Tongue (tissue), 2 donors: ENCODE data around the gene PPP1CA. TPM values are rescaled to one million over a fixed set of nuclear protein-coding genes. Genes with fewer than 3 reads are reported as not detected.

Experiments used
- DNase-seq: peaks from one replicate; pipeline ENCODE4 v3.0.0-alpha.2; 2015
- total RNA-seq: library from RNA; depleted of rRNA; stranded (reverse); fragments of >200 nt; gene quantifications from one replicate; pipeline ENCODE4 v1.2.3, GENCODE V29; 2014

The PPP1CA gene
- total RNA-seq, 1 donor from 2014 or later: 121 TPM

DNA sequence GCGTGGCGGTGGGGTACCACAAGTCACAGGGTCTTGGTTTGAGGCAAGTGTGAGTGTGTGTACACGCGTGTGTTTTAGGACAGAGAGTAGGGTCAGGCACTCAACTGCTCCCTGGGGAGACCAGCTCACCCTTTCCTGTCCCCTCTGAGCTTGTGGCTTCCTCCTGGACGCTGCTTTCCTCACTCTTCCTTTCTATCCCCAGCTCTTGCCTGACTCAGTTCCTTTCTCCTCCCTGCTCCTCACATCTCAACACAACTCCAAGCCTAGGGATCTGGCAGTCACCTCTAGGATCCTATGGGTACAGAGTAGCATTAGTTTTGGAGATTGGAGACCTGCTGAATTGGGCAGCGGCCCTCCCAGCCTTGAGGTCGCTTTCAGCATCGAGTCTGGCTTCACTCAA lies 32.4 kb downstream of the PPP1CA start:
- no peak for DNase-seq

DNA sequence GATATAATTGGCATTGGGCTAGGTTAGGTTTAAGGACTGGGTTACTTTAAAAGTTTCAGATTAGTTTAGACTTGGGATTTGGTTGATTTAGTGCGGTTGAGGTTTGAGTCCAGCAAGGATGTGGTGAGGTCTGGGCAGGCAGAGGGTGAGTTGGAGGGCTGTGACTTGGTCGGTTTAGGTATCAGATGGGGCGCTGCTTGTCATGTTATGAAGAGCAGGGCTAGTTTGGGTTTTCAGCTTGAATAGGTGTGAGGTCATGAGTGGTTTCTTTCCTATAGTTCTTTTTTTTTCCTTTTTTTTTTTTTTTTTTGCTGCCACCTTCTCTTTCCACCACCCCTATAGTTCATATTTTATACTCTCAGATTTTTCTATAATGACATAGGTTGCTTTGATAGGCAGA lies 33.0 kb downstream of the PPP1CA start:
- no peak for DNase-seq

DNA sequence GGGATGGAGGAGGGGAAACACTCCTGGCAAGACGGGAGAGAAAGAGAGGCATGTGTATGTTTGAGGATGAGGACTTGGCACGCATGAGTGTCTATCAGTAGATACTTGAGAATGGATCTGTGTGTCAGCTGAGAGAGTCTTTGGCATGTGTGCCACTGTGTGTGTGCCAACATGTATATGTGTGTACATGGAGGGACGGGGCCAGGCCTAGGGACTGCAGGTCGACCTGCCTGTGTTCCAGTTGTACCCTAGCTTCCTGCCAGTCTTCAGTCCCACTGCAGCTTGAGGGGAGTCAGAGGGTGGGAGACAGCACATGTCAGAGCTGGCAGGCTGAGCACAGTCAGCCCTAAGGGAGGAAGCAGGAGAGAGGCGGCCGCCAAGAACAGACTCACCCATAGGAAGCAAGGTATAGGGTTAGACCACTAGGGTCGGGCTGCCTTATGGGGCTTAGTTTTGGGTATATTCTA lies 33.9 kb downstream of the PPP1CA start:
- DNase-seq: peak; percentile 45

DNA sequence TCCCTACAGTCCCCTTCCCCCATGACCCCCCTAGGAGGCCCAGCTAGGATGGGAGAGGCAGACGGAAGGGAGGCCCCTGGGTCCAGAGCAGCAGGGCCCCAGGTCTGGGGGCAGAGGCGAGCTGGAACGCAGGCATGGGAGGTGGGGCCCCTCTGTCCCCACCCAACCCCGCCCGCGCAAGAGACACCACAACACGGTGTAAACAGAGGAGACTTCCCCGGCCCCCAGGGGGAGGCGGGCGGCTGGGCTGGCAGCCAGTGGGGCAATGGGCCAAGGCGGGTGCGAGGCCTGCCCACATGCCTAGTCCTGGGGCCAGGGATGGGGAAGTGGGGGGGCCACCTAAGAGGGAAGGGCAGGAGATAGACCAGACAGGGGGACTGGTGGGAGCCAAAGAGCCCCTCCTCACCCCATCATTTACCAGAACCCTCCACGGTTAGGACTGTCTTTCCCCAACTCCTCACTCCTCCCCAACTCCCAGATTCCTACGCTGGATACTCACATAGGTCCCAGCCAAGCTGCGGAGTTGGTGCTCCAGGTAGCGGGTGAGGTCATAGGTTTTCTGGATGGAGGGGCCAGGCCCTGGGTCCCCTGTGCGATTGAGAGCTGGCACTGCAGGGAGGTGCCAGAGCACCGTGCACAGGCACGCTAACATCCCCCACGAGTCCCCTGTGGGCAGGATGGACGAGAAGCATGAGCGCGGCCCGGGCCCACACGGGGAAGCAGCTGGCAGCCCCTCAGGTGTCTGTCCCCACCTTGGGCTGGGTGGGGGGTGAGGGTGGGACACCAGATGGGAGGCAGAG lies 34.5 kb downstream of the PPP1CA start:
- DNase-seq: peak; percentile 75

DNA sequence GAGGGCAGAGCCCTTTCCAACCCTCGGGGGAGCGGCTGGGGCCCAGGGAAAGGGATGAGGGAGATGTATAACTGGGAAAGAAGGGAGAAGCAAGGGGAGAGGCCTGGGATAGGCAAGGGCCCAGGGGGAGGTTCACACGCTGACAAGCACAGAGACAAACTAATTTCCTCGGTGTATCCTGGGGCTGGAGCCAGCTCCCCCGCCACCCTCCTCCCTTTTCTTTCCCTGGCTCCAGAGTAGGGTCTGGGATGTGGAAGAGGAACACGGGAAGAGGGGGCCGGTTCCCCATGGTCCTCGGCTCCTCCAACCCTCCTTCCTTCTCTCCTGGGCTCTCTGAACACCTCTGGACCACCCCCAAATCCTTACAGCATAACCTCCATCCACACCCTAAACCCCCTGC lies 35.1 kb downstream of the PPP1CA start:
- DNase-seq: peak; percentile 84

DNA sequence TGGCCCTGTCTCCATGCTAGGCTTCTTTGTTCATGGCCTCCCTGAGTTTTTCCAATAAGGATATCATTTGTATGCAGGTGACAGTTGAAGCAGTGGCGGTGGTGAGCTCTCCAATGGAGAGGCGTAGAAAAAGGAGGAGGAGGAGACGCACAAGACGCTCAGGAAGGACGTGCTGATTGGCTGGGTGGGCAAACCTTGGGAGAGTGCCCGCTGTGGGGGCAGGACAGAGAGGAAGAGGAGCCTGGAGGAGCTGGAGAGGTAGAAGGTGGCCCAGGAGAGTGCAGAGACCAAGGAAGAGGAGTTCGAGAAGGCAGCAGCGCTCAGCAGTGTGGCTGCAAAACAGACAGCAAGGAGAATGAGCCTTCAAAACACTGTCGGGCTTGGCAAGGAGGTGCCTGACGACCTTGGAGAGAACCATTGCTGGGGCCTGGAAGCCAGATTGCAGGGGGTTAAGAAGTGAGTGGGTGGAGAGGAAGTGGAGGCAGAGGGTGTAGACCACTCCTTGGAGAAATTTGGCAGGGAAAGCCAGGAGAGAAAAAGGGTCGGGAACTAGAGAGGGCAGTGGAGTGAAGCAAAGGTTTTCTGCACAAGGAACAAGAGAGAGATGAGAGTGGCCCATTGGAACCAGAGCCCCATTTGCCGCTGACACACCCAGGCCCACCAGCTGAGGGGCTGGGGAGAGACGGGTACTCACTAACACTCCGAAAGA lies 35.8 kb downstream of the PPP1CA start:
- DNase-seq: no peak

DNA sequence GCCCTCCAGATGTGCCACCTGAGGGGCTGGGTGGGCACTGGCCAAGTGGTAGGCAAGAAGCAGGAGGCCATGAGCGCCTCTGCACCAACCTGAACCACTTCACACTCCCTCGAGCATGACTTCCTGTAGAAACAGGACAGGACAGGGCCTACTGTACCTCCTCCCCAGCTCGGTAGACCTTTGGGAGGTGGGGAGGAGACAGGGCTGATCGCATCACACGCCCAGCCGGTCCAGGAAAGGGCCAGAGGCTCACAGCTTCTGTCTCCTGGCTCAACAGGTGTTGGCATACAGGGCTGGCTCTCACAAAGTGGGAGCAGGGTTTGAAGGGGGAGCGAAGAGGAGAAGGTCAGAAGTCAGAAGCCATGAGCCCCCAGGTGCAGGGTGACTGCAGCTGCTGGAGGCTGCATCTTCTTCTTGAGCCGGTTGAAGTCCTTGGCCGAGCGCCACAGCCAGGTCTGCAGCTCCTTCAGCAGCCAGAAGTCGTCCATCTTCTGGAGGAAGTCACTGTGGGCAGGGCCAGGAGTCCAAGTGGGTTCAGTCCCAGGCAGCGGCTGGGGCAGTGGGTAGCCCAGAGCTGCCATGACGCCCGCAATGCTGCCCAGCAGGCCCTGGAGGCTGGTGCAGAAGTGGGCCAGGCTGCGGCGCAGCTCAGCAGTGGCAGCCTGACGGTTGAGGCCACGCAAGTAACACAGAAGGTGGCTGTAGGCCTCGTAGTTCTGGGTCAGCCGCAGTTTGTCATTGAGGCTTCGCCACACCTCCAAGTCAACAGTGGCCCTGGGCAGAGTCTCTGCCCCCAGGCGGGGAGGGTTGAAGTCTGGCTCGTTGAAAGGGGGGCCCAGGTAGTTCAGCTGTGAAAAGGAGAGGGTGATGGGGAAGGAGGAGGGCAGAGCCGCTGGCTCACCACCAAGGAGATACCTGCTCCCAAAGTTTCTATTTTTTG lies 36.6 kb downstream of the PPP1CA start:
- no peak for DNase-seq

DNA sequence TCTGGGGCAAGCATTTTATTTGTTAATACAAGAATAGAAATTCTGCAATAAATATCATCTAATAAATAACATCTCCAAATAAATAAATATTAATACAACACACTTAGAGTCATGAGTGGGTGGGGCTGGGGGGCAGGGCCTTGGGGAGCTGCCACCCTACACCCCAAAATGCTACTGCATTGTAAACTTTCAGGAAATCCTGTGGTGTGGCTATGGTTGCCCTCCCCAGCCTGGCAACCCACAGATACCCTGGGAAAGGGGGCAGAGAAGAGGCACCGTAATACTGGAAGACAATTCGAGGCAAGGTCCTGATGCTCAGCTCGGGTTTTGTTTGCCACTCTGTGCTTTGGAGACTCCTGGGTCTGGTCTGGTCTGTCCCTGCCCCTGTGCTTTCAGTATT lies 37.5 kb downstream of the PPP1CA start:
- no peak for DNase-seq

DNA sequence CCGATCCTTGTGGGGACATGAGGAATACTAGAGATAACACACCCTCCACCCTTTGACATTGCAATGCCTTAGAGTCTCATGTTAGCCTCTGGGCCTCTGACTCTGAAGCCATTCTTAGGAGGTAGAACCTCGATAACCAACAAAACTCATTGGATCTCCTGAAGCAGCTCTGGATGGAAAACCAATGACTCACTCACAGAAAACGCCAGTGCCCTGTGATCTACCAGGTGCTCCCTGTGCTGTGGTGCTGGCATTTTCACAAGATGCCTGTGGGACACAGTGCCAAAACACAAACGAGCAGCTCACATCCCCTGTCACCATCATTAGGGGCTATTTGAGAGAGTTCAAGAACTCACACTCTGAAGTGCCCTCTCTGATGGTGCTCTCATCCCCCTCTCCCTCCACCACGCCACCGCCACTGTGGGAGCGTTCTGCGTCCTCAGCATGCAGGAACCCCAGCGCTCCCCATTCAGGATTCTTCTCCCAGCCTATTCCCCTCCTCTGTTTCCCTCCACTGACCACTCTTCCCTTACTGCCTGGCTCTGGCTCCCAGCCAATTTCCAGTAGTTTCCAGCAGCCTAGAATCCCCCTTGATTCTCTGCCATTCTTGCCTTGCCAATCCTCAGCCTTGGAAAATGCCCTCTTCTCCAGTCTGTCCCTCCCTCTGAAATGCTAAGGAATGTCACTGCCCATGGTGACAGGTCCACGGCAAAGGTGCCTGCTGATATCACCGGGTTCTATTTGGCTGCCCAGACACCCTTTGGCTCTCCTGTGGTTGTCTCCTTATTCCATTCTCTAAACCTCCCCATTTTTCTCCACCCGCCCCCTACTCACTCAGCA lies 43.6 kb downstream of the PPP1CA start:
- DNase-seq: no peak

DNA sequence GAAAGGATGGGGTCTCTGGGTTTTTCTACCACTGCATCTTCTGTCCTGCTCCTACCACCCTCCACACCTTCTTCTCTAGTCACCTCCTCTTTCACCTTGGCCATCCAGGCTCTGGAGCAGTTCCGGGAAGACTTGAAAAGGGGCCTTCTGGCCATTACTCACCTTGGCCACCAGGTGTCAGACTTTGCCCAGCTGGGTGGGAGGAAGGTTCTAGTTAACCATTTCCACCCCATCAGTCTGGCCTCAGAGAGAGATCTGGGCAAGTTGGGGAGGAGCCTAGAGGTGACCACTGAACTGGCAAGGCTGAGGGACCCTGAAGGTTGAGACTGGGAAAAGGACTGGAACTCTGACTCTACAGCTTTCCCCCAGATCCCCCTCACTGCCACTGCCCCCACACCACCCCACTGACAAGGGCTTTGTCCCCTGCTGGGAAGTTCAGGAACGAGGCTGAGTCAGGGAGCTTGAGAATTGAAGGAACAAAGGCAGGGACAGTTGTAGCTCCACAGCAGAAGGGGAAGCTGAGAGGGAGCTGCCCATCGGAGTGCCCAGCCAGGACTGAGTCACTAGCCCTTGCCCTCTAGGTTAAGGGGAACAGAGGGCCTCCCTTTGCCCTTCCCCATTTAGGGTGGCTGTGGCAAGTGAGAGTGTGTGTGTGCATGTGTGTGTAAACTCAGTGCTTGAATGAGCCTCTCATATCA lies 44.6 kb downstream of the PPP1CA start:
- peak; percentile 88 for DNase-seq

DNA sequence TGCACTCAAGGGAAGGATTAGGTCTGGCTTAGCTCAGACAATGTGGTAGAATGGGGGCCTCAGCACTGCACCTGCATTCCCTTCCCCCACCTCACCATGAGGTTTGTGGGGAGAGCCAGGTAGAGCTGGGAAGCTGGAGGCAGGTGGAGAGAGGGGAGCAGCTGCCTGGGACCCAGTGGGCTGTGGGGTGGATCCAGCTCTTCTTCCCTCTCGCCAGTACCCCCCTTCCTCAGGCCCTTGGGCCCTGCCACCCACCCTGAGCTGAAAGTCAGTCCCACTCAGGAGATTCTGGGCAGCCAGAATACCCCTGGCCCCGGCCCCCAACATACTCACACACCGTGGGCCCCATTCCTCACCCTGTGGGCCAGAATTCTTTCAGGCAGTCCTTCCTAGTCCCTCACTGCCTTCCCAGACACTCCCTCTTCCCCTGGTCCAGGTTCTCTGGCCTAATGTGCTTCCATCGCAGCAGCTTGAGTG lies 45.2 kb downstream of the PPP1CA start:
- no peak for DNase-seq

DNA sequence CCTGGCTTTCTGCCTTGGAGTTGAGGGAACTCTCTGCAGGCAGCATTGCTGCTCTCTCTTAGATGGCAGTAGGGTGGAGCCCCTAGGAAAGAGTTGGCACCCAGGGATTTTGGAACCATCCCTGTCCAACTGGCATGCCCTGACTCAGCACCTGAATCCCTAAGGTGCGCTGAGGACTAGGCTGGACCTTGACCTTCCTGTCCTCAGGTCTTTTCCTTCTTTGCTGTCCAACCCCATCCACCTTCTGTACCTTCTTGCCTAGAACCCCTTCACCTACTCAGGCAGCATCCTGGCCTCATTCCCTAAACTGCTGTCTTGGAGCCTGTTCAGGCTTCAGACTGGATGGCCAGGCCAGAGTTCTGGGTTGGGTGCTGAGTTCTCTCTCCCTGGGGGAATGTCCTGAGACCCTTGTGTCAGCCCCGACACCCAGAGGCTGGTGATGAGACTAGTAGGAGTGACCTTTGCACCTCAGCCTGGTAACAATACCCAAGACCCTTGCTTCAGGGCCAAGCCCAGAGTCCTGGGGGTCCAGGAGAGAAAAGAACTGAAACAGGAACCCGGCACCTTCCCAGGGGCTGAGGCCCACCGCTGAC lies 45.8 kb downstream of the PPP1CA start:
- DNase-seq: no peak

DNA sequence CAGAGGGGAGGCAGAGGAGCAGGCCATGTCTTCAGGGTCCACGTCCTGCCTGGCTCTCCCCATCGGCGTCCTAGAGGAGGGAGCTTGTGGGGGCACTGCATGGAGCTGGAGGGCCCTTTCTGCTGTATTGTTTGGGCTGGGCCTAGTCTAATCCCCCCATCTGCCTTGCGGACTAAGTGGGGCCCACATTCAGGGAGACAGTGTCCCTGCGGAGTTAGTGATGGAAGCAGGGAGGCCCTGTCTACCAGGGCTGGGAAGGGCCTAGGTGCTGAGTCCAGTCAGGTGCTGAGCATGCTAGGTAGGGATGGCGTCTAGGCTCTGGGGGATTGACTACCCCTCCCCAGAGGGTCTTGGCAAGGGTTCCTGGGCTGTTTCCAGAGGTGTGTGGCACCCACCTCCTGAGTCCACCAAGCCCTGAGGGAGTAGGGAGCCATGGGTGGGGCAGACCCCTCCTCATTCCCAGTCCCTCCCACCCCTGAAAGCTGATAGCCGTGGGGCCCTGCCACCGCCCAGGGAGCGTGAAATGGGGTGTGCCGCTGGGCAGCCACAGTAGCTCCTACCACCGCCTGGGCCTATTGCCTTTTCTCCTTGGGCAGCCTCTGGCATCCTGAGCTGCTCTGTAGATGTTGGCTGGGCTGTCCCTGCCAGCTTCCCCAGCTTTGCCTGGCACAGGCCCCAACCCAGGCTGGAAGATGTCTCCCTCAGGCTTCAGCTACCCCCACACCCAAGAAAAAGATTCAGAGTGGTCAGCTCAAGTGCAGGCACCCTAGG lies 46.5 kb downstream of the PPP1CA start:
- DNase-seq: peak; percentile 71

DNA sequence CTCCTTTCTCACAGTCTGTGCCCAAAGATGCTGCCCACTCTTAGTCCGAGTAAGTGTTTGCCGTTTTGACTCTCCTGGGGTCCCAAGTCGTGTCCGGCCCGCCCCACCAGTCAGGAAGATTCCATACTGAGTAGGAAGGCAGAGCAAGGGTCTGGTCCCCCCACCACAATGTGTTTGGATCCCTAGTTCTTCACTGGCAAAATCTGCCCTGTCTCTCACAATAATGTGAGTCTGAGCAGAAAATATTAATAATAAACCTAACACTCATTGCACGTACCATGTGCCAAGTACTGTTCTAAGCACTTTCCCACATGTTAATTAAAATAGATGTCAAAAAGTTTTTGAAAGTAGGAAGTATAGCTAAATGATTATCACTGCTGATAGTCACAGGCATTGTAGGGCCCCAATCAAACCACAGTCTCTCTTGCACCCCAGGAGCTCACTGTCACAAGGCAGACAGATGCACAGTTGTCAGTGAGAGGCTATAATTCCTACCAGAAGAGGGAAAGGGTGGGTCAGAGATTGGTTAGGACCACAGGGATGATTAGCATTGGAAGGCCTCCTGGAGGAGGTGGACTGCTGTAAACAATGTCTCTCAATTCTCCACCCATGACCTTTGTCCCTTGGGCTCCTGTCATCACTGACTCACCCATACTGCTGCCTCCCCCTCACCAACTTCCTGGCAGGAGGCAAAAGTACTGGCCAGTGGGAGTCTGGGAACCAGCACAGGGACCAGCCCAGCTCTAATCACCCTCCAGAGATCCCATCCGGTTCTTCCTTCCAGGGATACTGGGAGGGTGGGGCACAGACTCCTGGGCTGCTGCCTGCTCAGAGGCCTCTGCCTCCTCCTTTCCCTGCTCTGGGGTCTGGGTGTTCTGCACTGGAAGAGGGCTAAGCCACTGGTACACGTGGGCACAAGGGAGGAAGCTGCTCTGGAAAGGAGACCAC lies 47.3 kb downstream of the PPP1CA start:
- DNase-seq: no peak

DNA sequence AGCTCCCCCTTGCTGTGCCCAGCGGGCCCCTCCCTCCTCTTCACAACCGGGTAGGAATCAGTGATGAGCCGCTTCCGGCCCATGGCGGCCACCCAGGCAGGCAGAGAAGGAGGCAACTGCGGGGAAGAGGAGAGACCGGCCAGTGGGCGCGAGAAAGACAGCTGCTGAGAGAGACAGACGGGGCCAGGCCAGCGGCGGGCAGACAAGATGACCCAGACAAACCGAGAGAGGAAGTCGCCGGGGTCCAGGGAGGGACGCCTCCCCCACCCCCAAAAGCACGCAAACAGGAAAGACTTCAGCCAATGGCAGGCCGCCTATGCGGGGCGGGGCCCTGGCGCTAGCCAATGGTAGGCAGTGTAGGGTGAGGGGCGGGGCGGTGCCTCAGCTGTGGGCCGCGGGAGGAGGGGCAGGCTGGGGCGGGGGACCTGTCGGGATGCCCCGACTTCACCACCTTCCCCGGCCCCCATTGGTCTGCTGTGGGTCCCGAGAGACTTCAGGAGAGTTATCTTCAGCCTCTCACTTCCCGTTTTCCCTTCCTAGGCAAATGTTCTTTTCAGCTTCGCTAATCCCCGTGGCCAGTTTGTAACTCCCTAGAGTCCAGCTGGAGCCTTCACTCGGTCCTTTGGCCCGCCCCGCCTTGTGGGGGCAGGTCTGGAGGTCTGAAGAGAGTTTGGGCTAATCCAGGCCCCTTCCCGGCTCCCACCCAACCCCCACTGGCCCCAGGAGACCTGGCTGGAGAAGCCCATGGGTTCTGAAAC lies 48.2 kb downstream of the PPP1CA start, which contains the start of gene POLD4:
Gene POLD4, minus strand, starts transcription at position 230 of the 758 bp plus-strand sequence. Its CDS starts 147 bp downstream, at position 83.
- peak; percentile 98 for DNase-seq

DNA sequence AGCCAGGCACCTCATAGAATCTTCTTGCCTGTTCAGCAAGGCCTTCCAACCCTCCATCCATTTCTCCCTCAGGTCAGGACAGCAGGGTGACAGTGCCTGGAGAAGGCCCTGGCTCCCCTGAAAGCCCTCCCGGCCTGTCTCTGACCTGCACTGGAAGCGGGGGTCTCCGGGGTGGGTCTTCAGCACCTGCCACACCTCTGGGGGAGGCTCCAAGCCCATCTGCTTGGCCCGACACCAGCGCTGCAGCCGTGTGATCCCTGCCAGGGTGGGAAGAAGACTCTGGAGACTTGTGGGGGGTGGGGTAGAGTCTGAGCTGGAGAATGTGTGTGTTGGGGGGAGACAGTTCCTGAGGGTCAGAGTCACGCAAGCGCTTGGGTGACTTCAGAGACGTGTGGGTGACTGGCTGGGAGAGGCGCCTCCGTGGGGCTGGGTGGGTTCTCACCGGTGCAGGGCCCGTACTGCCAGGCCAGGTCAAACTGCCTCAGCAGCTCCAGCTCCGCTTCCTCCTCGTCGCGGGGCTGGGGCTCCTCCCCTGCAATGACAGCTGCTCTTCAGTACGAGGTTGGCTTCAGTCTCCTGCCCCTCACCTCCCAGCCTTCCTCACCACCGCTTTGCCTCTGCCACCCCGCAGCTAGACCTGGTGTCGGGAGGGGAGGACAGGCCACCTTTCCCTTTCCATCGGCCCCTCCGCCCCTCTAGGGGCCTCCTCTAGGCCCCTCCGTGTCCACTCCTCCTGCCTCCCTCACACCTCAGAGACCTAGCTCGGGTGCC lies 48.9 kb downstream of the PPP1CA start:
- no peak for DNase-seq
